Mucosa of stomach (tissue), 1 donor: ENCODE results near the gene CCDC88C.

Experiments used
- H3K27me3 ChIP-seq: one replicate; pipeline ENCODE4 v1.7.0; 2013; ENCODE audit warnings: mild to moderate bottlenecking, low read length; ENCODE audit not compliant: control insufficient read depth, insufficient read depth
- H3K36me3 ChIP-seq: one replicate; pipeline ENCODE4 v1.7.0; 2013; ENCODE audit warnings: low read length; ENCODE audit not compliant: control insufficient read depth, insufficient read depth
- H3K4me1 ChIP-seq: one replicate; pipeline ENCODE4 v1.7.0; 2013; ENCODE audit warnings: mild to moderate bottlenecking, low read length; ENCODE audit not compliant: control insufficient read depth, insufficient read depth
- H3K4me3 ChIP-seq: one replicate; pipeline ENCODE4 v1.7.0; 2013; ENCODE audit warnings: low read length
- H3K9ac ChIP-seq: one replicate; pipeline ENCODE4 v1.7.0; 2013; ENCODE audit warnings: mild to moderate bottlenecking, low read length, moderate library complexity
- H3K9me3 ChIP-seq: one replicate; pipeline ENCODE4 v1.7.0; 2013; ENCODE audit warnings: mild to moderate bottlenecking, low read length, moderate library complexity; ENCODE audit not compliant: control insufficient read depth
- donor health status: Pancreatic carcinoma.

The CCDC88C gene

GRCh38 chr14:91360490-91361232, 57.0 kb downstream of the CCDC88C start:
- H3K4me1 ChIP-seq, result peaks cover 6% of the 10 kb centered on the region
- H3K9me3 ChIP-seq, result no peaks in the 10 kb centered on the region
- peaks cover 6% of the 10 kb centered on the region for H3K36me3 ChIP-seq
- H3K9ac ChIP-seq, result no peak overlapping the region
- H3K4me3 ChIP-seq, result no peak overlapping the region
- no peaks in the 10 kb centered on the region for H3K27me3 ChIP-seq

DNA sequence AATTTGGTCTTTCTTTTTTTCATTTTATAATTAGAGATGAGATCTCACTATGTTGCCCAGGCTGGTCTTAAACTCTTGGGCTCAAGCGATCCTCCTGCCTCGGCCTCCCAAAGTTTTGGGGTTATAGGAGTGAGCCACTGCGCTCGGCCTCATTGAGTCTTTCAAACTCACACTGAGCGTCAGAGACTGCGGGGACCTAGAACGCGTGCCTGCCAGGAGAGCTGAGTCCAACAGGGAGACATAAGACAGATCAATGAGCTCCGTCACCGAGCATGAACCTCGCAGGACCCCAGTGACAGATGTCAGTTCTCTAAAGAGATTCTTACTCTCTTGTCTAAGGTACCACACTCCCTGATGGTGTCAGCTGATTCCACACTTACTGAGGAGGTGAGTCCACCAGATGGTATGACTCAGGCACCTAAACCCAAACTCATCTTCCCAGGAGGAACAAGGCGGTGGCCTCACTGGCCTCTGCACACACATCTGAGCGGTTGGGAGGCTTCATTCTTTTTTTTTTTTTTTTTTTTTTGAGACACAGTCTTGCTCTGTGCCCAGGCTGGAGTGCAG, 58.9 kb downstream of the CCDC88C start:
- no peaks in the 10 kb centered on the region for H3K27me3 ChIP-seq
- H3K4me3 ChIP-seq, result no peak overlapping the region
- H3K9me3 ChIP-seq, result no peaks in the 10 kb centered on the region
- H3K9ac ChIP-seq, result no peak overlapping the region
- peaks cover 6% of the 10 kb centered on the region for H3K36me3 ChIP-seq
- peaks cover 6% of the 10 kb centered on the region for H3K4me1 ChIP-seq

DNA sequence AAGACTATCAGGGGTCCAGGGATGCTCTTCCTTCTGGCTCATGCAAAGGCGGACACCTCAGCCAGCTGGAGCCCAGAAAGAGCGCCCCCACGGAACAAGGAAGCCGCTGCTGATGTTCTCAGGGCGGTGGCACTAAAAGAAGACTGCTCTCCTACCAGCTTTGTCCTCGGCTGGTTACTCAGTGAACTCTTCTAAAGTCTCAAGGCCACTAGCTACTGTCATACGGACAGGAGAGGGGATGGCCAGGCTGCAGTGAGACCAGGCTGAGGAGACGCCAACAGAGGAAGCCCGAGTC, 59.6 kb downstream of the CCDC88C start:
- H3K4me1 ChIP-seq, result peaks cover 8% of the 10 kb centered on the region
- no peak overlapping the region for H3K9ac ChIP-seq
- H3K9me3 ChIP-seq, result no peaks in the 10 kb centered on the region
- H3K36me3 ChIP-seq, result peaks cover 6% of the 10 kb centered on the region
- no peaks in the 10 kb centered on the region for H3K27me3 ChIP-seq
- no peak overlapping the region for H3K4me3 ChIP-seq

- H3K9me3 ChIP-seq, result no peaks in the 10 kb centered on the region
- peaks cover 13% of the 10 kb centered on the region for H3K4me1 ChIP-seq
- no peak overlapping the region for H3K9ac ChIP-seq
- peaks cover 6% of the 10 kb centered on the region for H3K36me3 ChIP-seq
- H3K4me3 ChIP-seq, result no peak overlapping the region
- no peaks in the 10 kb centered on the region for H3K27me3 ChIP-seq
Observed at GRCh38 chr14:91357272-91358024, 60.2 kb downstream of the CCDC88C start.

GRCh38 chr14:91356181-91356763, 61.3 kb downstream of the CCDC88C start:
- H3K36me3 ChIP-seq, result peaks cover 6% of the 10 kb centered on the region
- H3K9ac ChIP-seq, result no peak overlapping the region
- no peak overlapping the region for H3K4me3 ChIP-seq
- no peaks in the 10 kb centered on the region for H3K9me3 ChIP-seq
- no peaks in the 10 kb centered on the region for H3K27me3 ChIP-seq
- H3K4me1 ChIP-seq, result peaks cover 19% of the 10 kb centered on the region

DNA sequence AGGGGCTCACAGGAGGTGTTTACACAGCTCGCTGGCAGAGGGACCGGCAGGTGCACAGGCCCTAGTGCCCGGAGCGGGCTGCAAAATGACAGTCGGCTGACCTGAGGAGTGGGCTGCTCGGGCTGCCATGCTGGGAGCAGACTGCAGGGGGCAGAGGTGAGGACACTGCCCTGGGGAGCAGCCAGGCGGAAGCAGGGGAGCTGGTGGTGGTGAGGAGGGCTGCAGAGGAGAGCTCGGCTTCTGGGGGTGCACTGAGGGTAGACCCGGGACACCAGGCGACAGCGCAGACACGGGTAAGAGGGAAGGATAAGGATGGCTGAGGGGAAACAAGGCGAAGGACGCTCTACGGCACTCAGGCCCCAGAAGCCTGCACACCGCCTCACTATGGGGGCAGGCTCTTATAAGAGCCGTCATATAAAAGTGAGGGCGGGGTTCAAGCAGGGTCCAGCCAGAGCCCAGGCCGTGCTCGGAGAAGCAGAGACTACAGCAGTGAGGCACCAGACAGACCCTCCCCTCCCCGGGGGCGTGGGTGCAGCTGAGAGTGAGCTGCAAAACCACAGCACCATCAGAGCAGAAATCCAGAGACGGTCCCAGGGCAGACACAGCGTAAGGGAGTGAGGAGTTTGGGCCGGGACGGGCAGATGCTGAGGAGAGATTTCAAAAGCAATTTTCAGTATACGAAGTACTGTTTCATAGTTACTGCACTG, 62.5 kb downstream of the CCDC88C start:
- Histone ChIP-seq H3K9me3 (no peaks in the 10 kb centered on the region), H3K9ac (no peak overlapping the region), H3K4me3 (no peak overlapping the region), H3K36me3 (peaks cover 6% of the 10 kb centered on the region), H3K4me1 (peaks cover 27% of the 10 kb centered on the region), H3K27me3 (no peaks in the 10 kb centered on the region)

DNA sequence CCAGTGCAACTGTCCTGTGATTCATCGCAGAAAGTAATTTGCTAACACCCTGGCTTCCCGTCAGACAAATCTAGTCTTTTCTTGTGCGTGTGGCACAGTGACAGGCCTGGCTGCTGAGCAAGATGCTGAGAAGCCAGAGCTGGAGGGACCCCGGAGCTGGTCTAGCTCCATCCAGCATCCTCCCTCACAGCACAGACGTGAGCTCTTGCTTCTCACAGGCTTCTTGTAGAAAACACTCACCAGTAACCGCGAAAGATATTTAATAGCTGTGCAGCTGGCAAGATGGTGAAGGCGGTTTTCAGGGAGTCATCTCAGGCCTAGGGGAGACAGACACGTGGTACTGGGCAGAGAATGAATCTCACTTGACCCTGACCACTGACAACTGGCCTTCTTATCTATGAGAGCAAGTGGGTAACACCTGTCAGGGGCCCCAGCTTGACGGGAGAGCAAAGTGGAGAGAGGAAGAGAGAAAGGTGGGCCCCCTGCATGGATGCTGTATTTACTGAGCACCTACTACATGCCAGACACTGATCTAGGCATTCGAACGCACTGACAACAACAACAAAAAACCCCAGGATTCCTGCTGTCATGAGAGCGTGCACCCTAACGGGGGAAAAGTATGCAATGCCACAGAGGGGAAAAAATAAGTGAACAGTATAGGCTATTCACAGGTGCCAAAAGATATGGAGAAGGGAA, 63.3 kb downstream of the CCDC88C start:
- peaks cover 30% of the 10 kb centered on the region for H3K4me1 ChIP-seq
- no peak overlapping the region for H3K9ac ChIP-seq
- no peak overlapping the region for H3K4me3 ChIP-seq
- H3K27me3 ChIP-seq, result no peaks in the 10 kb centered on the region
- no peaks in the 10 kb centered on the region for H3K9me3 ChIP-seq
- peaks cover 6% of the 10 kb centered on the region for H3K36me3 ChIP-seq

GRCh38 chr14:91352728-91353692, 64.6 kb downstream of the CCDC88C start:
- Histone ChIP-seq H3K9ac (peak overlapping the region; percentile 19), H3K27me3 (no peaks in the 10 kb centered on the region), H3K4me1 (peaks cover 42% of the 10 kb centered on the region), H3K36me3 (peaks cover 6% of the 10 kb centered on the region), H3K4me3 (no peak overlapping the region), H3K9me3 (no peaks in the 10 kb centered on the region)

GRCh38 chr14:91352053-91352452, 65.6 kb downstream of the CCDC88C start:
- no peaks in the 10 kb centered on the region for H3K27me3 ChIP-seq
- peaks cover 44% of the 10 kb centered on the region for H3K4me1 ChIP-seq
- H3K9ac ChIP-seq, result peak overlapping the region; percentile 19
- H3K4me3 ChIP-seq, result no peak overlapping the region
- H3K36me3 ChIP-seq, result no peaks in the 10 kb centered on the region
- H3K9me3 ChIP-seq, result no peaks in the 10 kb centered on the region

DNA sequence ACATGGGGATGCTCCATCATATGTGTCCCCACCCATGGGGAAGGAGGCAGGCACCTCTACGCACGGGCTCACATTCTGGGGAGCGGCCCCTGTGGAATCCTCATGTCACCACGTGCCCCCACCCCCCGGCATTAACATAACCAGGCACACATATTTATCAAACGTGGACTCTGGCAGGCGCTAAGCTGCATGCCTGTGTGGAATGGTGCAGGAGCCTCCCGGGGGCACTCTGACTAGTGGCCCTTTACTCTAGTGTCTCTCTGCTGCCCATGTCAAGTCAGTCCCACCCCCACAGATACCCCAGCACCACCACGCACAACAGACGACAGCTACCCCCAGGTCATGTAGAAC, 66.1 kb downstream of the CCDC88C start:
- no peak overlapping the region for H3K4me3 ChIP-seq

More for the DNA sequence above, 66.1 kb downstream of the CCDC88C start:
- no peaks in the 10 kb centered on the region for H3K27me3 ChIP-seq
- no peaks in the 10 kb centered on the region for H3K9me3 ChIP-seq
- peaks cover 50% of the 10 kb centered on the region for H3K4me1 ChIP-seq
- no peaks in the 10 kb centered on the region for H3K36me3 ChIP-seq
- H3K9ac ChIP-seq, result peak overlapping the region; percentile 19
